ENCODE data around the gene SORL1-AS1.

DNA sequence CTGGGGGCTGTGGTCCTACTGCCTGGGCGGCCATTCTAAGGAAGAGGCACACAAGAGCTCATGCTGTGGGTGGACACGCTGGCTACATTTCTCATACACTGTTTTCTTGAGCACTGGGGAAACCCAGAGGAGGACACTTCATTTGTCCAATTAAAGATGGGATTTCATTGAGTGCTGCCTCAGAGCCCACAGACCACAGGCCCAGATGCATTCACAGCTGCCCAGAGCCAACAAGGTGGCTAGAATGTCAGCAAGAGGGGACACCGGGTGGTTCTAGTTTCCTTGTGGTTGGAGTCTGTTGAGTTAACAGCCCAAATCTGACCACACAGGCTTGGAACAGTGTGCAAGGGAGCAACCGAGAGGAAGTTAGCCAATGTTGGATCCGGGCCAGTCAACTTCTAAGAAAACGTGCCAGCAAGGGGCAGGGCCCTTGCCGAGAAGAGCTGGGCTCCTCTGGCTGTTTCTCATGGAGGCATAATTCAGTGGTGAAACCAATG is 35.7 kb downstream of the SORL1-AS1 start:
- TF ChIP-seq, protein P1, sequence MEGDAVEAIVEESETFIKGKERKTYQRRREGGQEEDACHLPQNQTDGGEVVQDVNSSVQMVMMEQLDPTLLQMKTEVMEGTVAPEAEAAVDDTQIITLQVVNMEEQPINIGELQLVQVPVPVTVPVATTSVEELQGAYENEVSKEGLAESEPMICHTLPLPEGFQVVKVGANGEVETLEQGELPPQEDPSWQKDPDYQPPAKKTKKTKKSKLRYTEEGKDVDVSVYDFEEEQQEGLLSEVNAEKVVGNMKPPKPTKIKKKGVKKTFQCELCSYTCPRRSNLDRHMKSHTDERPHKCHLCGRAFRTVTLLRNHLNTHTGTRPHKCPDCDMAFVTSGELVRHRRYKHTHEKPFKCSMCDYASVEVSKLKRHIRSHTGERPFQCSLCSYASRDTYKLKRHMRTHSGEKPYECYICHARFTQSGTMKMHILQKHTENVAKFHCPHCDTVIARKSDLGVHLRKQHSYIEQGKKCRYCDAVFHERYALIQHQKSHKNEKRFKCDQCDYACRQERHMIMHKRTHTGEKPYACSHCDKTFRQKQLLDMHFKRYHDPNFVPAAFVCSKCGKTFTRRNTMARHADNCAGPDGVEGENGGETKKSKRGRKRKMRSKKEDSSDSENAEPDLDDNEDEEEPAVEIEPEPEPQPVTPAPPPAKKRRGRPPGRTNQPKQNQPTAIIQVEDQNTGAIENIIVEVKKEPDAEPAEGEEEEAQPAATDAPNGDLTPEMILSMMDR (conservative IDR thresholded peaks at IDR 0.05; ENCODE audit: low read depth, low read length) = no peak
- TF ChIP-seq CHD1 (IDR thresholded peaks at IDR 0.05; ENCODE audit: low read depth, low read length) = no peak
- TF ChIP-seq POLR2A (IDR thresholded peaks at IDR 0.05; ENCODE audit: low read depth, low read length) = no peak
- TF ChIP-seq SMC3 (IDR thresholded peaks at IDR 0.05; ENCODE audit: low read depth, low read length) = no peak
- no peak for TF ChIP-seq RAD21 (IDR thresholded peaks at IDR 0.05; ENCODE audit: low read length)
- TF ChIP-seq FOS (IDR thresholded peaks at IDR 0.05; ENCODE audit: low read depth, low read length) = no peak
- TF ChIP-seq MAZ (IDR thresholded peaks at IDR 0.05; ENCODE audit: borderline replicate concordance, low read depth, low read length) = no peak
- TF ChIP-seq, protein P2, sequence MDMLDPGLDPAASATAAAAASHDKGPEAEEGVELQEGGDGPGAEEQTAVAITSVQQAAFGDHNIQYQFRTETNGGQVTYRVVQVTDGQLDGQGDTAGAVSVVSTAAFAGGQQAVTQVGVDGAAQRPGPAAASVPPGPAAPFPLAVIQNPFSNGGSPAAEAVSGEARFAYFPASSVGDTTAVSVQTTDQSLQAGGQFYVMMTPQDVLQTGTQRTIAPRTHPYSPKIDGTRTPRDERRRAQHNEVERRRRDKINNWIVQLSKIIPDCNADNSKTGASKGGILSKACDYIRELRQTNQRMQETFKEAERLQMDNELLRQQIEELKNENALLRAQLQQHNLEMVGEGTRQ (IDR thresholded peaks at IDR 0.05; ENCODE audit: low read depth, low read length) = no peak
- TF ChIP-seq CEBPB (IDR thresholded peaks at IDR 0.05; ENCODE audit: low read depth, low read length) = no peak
- no peak for TF ChIP-seq MAFK (IDR thresholded peaks at IDR 0.05; ENCODE audit: low read depth, low read length)
- TF ChIP-seq RFX5 (IDR thresholded peaks at IDR 0.05; ENCODE audit: low read depth, low read length) = no peak
- TF ChIP-seq, protein P3, sequence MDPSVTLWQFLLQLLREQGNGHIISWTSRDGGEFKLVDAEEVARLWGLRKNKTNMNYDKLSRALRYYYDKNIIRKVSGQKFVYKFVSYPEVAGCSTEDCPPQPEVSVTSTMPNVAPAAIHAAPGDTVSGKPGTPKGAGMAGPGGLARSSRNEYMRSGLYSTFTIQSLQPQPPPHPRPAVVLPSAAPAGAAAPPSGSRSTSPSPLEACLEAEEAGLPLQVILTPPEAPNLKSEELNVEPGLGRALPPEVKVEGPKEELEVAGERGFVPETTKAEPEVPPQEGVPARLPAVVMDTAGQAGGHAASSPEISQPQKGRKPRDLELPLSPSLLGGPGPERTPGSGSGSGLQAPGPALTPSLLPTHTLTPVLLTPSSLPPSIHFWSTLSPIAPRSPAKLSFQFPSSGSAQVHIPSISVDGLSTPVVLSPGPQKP (IDR thresholded peaks at IDR 0.05; ENCODE audit: borderline replicate concordance, low read depth, low read length) = no peak
- TF ChIP-seq MXI1 (IDR thresholded peaks at IDR 0.05; ENCODE audit: borderline replicate concordance, low read depth, low read length) = no peak

Data from IMR-90 (cell line).